ENCODE data around the gene RAB3A. TPM values are rescaled to one million over a fixed set of nuclear protein-coding genes. Genes with fewer than 3 reads are reported as not detected.

RAB3A gene
- total RNA-seq, 1 donor from 2014 or later, result 9.2 TPM

DNA sequence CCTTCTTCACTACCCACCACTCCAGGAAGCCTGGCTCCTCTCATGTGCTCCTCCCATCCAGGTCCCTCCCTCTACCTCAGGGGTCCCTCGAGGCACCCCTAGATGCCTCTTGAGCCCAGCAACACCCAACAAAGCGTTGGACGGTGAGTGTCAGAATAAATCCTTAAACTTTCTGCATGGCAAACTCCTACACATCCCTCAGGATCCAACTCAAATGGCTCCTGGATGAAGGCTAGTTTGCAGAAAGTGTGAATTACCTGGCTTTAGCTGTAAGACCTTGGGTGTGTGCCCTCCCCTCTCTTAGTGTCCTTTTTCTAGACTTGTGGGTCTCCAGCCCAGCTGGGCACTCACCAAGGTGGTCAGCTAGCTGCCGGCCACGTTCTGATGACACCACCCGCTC lies 5.5 kb downstream of the RAB3A start:
- Mint-ChIP-seq H3K4me3 (peak overlapping the region; percentile 74), H3K27me3 (ENCODE audit: low read depth) (peaks cover 5% of the 10 kb centered on the region), H3K36me3 (ENCODE audit: low read depth) (no peaks in the 10 kb centered on the region), H3K27ac (ENCODE audit: unreplicated experiment) (peak overlapping the region; percentile 39), H3K9me3 (no peaks in the 10 kb centered on the region), H3K4me1 (peaks cover 27% of the 10 kb centered on the region)
- TF ChIP-seq, protein P1, sequence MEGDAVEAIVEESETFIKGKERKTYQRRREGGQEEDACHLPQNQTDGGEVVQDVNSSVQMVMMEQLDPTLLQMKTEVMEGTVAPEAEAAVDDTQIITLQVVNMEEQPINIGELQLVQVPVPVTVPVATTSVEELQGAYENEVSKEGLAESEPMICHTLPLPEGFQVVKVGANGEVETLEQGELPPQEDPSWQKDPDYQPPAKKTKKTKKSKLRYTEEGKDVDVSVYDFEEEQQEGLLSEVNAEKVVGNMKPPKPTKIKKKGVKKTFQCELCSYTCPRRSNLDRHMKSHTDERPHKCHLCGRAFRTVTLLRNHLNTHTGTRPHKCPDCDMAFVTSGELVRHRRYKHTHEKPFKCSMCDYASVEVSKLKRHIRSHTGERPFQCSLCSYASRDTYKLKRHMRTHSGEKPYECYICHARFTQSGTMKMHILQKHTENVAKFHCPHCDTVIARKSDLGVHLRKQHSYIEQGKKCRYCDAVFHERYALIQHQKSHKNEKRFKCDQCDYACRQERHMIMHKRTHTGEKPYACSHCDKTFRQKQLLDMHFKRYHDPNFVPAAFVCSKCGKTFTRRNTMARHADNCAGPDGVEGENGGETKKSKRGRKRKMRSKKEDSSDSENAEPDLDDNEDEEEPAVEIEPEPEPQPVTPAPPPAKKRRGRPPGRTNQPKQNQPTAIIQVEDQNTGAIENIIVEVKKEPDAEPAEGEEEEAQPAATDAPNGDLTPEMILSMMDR (conservative IDR thresholded peaks at IDR 0.05), result no peak
- DNase-seq (ENCODE audit: low read depth, low spot score), result no peak

DNA sequence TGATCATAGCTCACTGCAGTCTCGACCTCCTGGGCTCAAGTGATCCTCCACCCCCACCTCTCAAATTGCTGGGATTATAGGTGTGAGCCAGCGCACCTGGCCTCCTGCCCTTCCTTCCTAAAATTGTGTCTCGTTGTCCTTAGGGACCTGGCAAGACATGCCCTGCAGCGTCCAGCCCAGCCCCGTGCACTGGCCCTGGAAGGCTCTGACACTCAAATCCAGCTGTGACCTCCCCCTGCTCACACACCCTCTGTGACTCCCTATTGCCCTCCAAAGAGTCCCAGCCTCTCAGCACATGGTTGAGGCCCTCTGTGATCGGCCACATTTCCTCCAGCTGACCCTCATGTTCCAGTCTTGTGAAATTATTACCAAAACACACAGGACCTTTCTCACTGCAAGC lies 5.9 kb downstream of the RAB3A start:
- H3K9me3 Mint-ChIP-seq, result no peaks in the 10 kb centered on the region
- peaks cover 25% of the 10 kb centered on the region for H3K4me1 Mint-ChIP-seq
- H3K36me3 Mint-ChIP-seq (ENCODE audit: low read depth), result no peaks in the 10 kb centered on the region
- TF ChIP-seq, protein P1 (conservative IDR thresholded peaks at IDR 0.05), result no peak
- no peak for DNase-seq (ENCODE audit: low read depth, low spot score)
- peaks cover 3% of the 10 kb centered on the region for H3K27me3 Mint-ChIP-seq (ENCODE audit: low read depth)
- peak overlapping the region; percentile 74 for H3K4me3 Mint-ChIP-seq
- no peak overlapping the region for H3K27ac Mint-ChIP-seq (ENCODE audit: unreplicated experiment)

DNA sequence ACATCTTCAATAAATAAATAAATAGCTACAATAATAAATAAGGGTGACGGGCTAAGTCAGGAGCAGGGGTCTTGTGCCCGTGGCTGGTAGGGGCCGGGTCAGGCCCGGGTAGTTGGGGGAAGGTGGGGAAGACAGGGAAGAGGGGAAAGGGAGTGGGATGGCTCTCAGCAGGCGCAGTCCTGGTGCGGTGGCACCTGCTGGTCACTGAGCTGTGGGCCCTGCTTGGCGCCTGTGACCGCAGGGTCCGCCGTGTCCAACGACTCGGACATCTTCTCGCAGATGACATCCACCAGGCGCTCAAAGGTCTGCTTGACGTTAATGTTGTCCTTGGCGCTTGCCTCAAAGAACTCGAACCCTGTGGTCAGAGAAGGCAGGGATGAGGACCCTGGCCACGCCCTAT lies 6.5 kb downstream of the RAB3A start:
- H3K27ac Mint-ChIP-seq (ENCODE audit: unreplicated experiment), result no peak overlapping the region
- H3K36me3 Mint-ChIP-seq (ENCODE audit: low read depth), result no peaks in the 10 kb centered on the region
- TF ChIP-seq, protein P1 (conservative IDR thresholded peaks at IDR 0.05), result no peak
- H3K4me1 Mint-ChIP-seq, result peaks cover 27% of the 10 kb centered on the region
- no peak for DNase-seq (ENCODE audit: low read depth, low spot score)
- H3K4me3 Mint-ChIP-seq, result peak overlapping the region; percentile 15
- peaks cover 6% of the 10 kb centered on the region for H3K27me3 Mint-ChIP-seq (ENCODE audit: low read depth)
- H3K9me3 Mint-ChIP-seq, result no peaks in the 10 kb centered on the region

DNA sequence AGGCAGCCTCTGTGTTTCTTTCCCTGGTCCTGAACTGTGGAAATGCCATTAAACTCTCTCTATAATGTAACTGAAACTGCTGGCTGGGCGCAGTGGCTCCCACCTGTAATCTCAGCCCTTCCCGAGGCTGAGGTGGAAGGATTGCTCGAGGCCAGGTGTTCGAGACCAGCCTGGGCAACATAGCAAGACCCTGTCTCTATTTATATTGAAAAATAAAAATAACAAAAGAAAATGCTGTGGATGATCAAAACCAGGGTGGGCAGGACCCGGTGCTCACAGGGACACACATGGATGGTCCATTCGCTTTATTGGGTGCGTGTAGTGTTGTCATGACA lies 7.4 kb downstream of the RAB3A start:
- Mint-ChIP-seq H3K4me3 (peak overlapping the region; percentile 69), H3K36me3 (ENCODE audit: low read depth) (no peaks in the 10 kb centered on the region), H3K27ac (ENCODE audit: unreplicated experiment) (no peak overlapping the region), H3K4me1 (peaks cover 26% of the 10 kb centered on the region), H3K27me3 (ENCODE audit: low read depth) (peaks cover 5% of the 10 kb centered on the region), H3K9me3 (no peaks in the 10 kb centered on the region)
- TF ChIP-seq, protein P1 (conservative IDR thresholded peaks at IDR 0.05), result no peak
- DNase-seq (ENCODE audit: low read depth, low spot score), result no peak

DNA sequence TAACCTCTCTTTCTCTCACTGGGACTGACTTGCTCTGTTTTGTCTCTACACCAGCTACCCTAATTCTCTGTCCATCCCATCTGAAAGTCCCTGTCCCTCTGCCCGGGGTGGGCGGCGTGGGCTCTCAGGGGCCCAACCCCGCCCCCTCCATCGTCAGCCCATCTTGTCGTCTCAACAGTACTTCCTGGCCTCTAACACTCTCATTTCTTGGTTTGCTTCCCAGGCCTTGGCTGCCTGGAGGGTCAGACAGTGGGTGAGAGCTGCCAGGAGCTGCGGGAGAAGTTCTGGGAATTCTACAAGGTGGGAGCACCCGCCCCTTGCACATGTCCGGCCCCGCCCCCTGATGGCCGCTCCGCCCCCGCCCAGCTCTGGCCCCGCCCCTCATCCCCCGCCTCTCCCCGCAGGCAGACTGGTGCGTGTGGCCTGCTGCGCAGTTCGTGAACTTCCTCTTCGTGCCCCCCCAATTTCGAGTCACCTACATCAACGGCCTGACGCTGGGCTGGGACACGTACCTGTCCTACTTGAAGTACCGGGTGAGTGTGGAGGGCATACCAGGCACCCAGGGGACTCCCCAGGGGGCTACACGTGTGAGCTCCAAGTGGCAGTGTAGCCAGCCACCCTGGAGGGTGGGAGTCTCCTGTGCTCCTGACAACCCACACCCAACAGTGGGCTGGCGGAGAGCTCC lies 9.1 kb downstream of the RAB3A start:
- TF ChIP-seq, protein P1 (conservative IDR thresholded peaks at IDR 0.05), result no peak
- Mint-ChIP-seq H3K4me3 (peak overlapping the region; percentile 93), H3K9me3 (no peaks in the 10 kb centered on the region), H3K36me3 (ENCODE audit: low read depth) (no peaks in the 10 kb centered on the region), H3K4me1 (peaks cover 24% of the 10 kb centered on the region), H3K27ac (ENCODE audit: unreplicated experiment) (no peak overlapping the region), H3K27me3 (ENCODE audit: low read depth) (peaks cover 5% of the 10 kb centered on the region)
- no peak for DNase-seq (ENCODE audit: low read depth, low spot score)
